Lower leg skin (tissue), 3 donors: ENCODE measurements around the gene RAD51B.

Source experiments
- POLR2A ChIP-seq, 2 donors: fragments of 450-650 bp; IDR thresholded peaks; one replicate each; pipeline ENCODE4 v1.6.1; 2016 to 2017; ENCODE audit warnings: antibody characterized with exemption in 2 of 2, mild to moderate bottlenecking in 1 of 2, moderate library complexity in 1 of 2
- TF ChIP-seq, protein P1 (sequence below), 3 donors: fragments of 450-650 bp; IDR thresholded peaks; one replicate each; pipeline ENCODE4 v1.5.1; 2016; ENCODE audit warnings: antibody characterized with exemption in 3 of 3, mild to moderate bottlenecking in 3 of 3, moderate library complexity in 2 of 3

GRCh38 chr14:68145539-68145938 lies 326.0 kb downstream of the RAD51B start:
- TF ChIP-seq, protein P1, sequence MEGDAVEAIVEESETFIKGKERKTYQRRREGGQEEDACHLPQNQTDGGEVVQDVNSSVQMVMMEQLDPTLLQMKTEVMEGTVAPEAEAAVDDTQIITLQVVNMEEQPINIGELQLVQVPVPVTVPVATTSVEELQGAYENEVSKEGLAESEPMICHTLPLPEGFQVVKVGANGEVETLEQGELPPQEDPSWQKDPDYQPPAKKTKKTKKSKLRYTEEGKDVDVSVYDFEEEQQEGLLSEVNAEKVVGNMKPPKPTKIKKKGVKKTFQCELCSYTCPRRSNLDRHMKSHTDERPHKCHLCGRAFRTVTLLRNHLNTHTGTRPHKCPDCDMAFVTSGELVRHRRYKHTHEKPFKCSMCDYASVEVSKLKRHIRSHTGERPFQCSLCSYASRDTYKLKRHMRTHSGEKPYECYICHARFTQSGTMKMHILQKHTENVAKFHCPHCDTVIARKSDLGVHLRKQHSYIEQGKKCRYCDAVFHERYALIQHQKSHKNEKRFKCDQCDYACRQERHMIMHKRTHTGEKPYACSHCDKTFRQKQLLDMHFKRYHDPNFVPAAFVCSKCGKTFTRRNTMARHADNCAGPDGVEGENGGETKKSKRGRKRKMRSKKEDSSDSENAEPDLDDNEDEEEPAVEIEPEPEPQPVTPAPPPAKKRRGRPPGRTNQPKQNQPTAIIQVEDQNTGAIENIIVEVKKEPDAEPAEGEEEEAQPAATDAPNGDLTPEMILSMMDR (IDR thresholded peaks at IDR 0.05): no peak
- TF ChIP-seq POLR2A (IDR thresholded peaks at IDR 0.05): no peak
